UCSD-AML1 (cell line): ENCODE results near the gene RAPGEF5.

Experiments
- DNase-seq: peaks from one replicate; lab custom pipeline; 2025; ENCODE audit not compliant: unreplicated experiment; lab: John Stamatoyannopoulos, UW

Gene RAPGEF5

DNA sequence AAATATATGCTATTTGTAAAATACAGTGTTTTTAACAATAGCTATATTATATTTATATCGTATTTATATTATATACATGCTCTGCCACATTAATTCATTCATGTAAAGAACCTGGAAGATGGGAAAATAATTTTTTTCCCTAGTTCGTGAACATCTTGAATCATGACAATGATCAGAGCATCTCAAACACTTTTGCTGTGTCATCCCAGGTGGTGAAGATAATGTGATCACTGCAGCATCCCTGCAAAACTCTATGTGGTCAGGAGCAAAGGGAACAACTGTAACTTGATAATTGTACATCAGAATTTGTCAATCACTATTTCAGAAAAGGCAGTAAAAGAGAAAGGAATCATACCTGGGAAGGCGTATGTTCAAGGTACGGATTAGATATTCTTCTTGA is 39.3 kb downstream of the RAPGEF5 start:
- no peak for DNase-seq

DNA sequence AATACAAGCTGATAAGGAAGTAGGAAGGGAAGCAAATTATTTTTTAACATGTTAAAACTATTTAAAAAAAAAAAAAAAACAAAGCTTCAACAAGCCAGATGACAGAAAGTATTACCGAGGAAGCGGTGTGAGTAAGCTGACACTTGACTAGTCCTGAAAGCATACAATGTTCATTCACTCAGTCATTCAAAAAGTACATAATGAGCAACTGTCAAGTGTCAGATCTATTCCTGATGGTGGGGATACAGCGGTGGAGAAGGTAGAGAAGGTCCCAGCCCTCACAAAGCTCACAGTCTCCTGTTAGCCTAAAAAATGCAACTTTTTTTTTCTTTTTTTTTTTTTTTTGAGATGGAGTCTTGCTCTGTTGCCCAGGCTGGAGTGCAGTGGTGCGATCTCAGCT is 40.0 kb downstream of the RAPGEF5 start:
- no peak for DNase-seq

DNA sequence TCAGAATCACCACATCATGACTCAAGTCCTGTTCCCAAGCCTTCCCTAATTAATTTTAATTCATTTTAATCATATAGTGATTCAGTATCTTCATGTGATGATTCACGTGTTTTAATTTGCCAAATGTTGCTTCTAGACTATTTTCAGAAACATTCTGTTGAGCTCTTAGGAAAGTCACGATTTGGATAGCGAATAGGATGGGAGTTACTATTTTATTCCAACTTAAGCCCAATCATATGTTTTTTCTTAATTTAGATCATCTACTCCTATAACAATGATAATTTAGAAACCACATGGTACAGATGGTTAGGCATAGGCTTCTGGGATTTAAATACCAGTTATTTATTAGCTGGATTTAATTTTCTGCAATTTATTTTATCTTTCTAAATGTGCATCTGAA is 49.1 kb downstream of the RAPGEF5 start:
- DNase-seq: no peak

DNA sequence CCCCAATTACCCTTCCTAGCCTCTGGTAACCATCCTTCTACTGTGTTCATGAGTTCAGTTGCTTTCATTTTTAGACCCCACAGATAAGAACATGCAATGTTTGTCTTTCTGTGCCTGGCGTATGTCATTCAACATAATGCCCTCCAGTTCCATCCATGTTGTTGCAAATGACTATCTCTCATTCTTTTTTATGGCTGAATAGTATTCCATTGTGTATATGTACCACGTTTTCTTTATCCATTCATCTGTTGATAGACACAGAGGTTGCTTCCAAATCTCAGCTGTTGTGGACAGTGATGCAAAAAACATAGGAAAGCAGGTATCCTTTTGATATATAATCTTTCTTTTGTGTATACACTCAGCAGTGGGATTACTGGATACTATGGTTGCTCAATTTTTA is 51.2 kb downstream of the RAPGEF5 start:
- DNase-seq: no peak

DNA sequence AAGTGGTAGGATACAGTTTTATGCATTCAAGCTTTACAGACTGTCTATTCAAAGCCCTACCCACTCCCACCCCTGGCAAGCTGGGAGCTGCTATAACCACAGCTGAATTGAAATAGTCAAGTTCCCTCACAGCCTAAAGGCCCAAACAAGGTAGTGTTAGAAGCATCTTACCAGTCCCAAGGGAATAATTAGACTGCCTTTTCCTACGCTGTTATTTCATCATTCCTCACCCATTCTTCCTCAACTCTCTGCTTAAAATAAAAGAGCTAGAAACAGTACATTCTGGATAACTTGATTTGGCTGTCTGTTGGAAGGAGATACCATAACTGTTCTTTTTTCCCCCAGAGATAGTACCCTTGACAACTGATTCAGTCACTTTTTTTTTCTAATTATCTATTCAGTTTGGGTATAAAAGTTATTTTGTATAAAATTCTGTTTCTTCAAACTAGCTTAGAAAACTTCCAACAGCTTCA is 54.0 kb downstream of the RAPGEF5 start:
- no peak for DNase-seq

DNA sequence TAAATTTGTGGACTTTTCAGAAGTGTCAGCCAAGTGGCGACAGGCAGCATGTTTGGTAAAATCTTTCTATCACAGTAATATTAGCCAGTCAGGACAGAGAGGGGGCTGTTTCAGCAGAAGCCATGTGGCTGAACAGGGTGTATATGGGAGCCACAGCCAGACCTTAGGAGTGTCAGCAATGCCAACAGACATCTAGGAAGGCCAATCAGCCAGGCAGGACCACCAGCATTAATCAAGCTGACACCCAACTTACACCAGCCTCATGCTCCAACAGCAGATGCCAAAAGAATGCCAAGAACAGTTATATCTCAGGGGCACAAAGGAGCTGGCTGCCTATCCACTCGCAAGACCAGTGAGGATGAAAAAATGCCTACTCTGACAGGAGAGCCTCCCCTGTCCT is 54.8 kb downstream of the RAPGEF5 start:
- DNase-seq: no peak

DNA sequence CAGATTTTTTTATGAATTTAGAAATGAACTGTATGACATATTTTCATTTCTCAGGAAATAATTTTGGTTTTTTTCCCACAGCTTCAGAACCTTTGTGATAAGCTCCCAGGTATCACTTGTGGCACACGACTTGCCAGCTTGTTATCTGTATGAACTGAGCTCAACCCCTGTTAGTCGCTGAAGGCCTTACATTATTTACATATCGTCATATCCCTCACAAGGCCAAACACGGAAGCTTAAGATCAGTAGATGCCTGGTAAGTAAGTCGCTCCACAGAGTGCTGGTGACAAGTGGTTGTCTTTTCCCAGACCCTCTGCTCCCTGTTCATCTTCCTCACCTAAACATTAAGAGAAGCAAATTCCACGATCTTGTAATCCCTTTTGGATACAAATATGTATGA is 55.2 kb downstream of the RAPGEF5 start:
- DNase-seq: no peak

DNA sequence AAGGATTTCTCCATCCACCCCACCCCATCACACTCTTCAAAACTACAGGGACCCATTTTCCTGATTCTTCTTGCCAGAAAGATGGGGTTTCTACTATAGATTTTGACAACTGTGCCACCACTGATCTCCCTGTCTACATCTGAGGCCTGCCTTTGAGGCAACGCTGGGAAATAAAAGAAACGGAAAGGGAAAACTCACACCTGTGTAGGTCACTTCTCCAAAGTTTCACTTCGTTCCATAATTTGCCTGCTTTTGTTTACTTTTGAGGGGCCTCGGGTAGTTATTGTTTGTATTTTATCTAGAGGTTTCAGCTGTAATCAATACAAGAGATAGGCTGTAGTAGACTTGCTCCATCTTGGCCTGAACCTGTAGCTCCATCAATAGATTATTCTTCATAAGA is 56.1 kb downstream of the RAPGEF5 start:
- no peak for DNase-seq

DNA sequence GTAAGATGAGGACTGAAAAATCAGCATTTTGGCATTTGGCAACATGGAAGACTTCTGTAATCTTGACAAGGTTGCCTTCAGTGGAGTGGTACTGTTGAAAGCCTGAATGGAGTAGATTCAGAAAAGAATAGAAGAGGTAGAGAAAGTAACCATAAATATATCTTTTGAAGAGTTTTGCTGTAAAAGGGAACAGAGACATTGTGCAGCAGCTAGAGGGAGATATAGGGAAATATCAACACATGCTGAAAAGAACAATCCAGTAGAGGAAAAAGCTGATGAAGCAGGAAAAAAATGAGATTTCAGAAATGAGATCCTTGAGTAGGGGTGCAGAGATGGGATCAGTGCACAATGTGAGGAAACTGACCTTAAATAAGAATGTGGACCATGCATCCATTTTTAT is 60.0 kb downstream of the RAPGEF5 start:
- DNase-seq: no peak

DNA sequence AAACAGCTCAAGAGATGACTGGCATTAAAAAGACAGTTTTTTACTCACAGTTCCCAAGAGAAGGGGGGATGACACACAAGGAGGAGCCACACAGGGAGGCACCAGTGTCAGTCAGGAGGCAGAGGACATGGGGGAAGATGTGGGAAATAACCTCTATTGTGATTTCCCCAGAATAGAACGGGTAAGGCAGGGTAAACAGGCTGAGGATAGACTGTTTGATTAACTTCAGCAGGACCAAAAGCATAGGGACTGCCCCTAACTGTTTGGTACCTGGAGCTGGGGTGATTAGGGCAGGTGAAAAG is 60.7 kb downstream of the RAPGEF5 start:
- DNase-seq: no peak

DNA sequence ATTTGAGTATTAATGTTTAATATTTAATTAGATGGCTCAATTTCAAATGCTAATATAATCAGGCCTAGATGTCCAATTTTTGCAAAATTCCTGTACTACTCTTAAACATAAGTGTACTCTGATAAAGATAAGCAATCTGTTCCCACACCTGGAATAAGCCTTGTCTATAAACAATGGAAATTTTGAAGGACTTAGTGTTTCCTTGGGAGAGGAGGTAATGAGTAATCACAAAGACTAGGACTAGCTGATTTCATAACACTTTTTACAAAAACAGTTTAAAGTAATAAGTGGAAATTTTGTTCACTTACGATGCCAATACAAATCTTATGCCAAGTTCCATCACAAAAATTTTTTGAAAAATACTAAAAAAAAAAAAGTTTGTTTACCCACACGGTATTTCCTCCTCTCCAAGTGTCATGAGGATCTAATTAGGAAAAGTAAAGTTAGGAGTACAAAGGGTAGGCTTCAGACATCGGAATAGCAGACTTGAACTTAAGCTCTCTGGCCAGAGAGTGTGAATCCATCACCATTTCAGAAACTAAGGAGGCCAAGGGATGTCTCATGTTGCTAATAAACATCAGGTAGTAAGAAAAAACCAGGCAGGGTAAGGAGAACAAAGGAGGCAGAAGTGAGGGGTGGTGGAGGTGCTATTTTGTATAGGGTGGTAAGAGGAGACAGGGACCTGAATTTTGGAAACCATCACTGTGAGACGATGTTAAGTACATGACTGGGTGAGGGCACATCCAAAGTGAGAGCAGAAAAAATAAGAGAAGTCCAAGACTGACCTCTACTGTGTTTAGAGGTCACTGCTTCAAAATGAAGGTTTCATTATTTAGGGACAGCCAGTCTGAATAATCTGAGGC is 61.3 kb downstream of the RAPGEF5 start:
- DNase-seq: no peak

DNA sequence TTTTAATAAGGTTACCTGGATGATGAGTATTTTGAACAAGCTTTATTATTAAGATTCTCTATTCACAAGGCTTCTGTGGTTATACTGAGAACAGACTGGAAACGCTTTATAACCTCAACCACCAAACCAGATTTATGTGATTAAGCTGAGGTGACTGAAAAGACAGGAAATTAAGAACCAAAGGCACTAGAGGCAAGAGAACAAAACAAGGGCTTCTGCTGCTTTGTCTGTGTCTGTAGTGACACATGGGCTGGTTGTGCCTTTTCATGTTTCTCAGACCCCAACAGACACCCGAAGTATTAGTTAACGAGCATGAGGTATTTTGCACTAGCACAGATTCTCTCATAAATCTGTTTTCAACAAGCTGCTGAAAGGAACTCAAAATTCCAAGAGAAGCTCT is 64.4 kb downstream of the RAPGEF5 start:
- DNase-seq: no peak

DNA sequence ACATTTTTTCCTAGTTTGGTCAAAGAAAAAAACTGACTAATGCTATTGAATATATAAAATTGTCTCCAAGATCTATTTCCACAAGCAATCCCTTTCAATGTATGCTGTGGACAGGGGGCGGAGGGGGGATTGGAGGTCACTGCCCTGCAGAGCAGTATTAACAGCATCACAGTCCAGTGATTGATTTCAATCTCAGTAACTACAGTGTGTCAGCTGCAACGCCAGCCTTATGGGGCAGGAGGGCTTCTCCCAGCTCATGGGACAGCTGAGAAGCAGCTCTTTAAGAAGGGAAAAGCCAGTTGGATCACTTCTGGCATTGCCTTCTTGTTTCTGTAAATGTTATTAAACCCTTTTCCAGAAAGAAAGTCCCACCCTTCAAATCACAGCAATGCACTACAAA is 65.0 kb downstream of the RAPGEF5 start:
- no peak for DNase-seq

DNA sequence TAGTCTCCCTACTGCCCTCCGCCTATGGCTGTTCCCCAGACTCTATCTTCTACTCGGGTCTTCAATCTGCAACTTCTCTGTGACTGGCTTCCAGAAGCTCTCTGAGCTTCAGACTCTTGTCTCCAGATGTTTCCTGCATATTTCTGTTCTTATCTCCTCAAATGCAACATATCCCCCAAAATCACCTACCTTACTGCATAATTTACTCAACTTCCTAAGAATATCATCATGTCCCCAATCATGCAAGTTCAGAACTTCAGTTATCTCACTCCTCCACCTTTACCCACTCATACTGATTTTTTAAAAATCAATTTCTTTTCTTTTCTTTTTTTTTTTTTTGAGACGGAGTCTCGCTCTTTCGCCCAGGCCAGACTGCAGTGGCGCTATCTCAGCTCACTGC is 68.8 kb downstream of the RAPGEF5 start:
- DNase-seq: no peak

DNA sequence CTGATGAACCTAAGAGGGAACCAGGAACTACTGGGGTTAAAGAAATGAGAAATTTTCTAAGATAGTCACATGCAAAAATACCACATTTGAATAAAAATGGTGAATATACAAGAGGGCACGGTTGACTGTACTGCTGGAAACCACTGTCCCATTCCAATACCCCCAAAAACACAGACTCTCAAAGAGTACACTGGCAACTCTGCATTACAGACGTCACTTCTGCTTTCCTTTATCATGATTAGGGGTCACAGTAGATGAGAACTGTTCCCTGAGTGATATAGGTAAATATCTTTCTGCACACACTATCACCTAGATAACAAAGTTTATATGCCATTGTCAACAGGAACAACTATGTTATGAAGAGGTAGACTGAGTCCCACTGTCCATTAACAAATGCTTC is 69.5 kb downstream of the RAPGEF5 start:
- DNase-seq: no peak

DNA sequence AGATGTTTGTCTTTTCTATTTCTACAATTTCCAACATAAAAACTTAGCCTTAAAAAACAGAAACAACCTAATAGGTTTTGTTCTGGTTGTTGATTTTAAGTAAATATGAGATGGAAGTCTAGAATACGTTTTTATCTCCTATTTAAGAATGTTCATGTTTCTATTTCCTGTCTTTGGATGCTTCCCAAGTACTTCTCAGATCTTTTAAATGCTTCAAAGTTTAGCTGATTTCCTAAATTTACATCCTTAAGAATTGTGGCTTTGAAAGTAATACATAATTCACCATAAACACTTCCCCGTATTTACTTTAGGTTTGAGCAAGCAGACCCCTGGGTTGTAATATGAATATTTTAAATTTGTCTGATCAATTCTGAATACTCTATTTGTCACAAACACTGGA is 70.5 kb downstream of the RAPGEF5 start:
- DNase-seq: no peak

DNA sequence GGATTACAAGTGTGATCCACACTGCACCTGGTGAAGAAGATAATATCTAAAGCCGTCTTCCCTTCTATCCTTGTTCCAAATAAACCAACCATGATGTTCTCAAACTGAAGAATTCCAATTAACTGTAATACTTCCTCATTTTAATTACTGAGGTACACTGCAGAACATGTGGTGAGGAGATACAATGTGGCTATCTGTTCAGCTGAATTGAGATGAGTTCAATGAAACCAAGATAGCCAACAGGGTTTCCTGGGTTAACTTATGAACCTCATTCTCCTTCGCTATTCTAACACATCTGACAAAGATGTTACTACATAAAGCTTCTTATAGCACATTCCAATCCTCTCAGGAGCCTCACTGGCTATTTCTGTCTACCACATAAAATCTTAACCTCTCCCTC is 75.5 kb downstream of the RAPGEF5 start:
- DNase-seq: no peak

DNA sequence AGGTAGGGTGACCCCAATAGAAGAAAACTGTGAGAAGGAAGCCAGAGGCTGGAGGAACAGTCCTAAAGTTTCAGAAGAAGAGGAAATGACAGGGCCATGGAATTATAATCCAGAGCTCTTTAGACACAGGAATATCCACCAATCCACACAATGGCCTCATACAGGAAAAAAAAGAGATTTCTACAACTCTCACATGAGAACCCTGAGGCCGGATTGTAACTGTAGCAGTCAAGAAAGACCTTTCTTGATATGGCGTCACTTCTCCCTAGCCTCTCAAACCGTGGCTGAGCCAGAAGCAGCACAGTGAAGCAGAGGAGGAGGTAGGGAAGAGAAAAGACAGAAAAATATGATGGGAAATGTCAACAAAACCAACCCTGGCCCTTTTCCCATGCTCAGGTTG is 76.9 kb downstream of the RAPGEF5 start:
- no peak for DNase-seq

DNA sequence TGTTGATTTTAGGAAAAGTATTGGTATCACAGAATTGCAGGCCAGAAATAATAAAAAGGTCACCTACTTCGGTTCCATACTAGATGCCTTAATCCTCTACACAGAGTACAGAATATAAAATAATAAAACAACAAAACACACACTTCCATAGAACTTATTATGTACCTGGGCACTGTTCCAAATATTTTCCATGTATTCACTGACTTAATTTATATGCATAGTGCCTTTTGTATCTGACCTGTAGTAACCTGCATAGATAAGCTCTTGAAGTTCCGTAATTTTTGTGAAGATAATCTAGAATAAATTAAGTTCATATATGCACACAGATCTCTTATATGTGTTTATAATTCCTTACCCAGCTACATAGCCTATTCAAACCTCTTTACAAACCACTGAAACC is 78.3 kb downstream of the RAPGEF5 start:
- DNase-seq: no peak

DNA sequence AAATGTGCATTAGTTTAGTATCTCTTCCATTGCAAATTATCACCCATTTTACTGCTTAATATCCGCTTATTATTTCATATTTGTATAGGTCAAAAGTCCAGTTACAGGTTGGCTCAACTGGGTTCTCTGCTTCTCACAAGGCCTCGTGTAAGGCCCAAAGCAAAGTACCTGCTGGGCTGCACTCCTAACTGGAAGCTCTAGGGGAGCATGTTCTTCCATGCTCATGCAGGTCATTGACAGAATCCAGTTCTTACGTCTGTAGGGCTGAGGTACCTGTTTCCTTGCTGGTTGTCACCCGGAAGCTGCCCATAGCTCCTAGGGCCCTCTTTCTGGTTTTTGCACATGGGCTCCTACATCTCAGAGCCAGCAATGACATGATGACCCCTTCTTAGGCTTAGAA is 79.6 kb downstream of the RAPGEF5 start:
- no peak for DNase-seq

DNA sequence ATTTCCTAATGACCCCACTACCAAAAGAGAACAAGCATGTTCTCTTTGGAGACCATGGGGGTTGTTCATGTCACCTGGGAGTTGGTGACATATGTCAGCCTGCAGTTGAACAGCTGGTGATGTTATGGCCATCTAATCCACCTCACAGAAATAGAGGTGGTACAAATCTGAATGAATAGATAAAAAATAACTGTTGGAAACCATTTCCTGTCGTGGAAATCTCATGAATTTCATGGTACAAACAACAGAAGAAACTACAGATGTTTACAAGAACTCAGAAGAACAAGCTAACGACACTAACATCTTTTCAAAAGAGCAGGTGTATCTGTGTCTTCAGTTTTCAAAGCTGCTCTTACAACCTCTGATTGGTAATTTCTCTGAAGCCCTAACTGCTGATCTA is 81.3 kb downstream of the RAPGEF5 start:
- no peak for DNase-seq

DNA sequence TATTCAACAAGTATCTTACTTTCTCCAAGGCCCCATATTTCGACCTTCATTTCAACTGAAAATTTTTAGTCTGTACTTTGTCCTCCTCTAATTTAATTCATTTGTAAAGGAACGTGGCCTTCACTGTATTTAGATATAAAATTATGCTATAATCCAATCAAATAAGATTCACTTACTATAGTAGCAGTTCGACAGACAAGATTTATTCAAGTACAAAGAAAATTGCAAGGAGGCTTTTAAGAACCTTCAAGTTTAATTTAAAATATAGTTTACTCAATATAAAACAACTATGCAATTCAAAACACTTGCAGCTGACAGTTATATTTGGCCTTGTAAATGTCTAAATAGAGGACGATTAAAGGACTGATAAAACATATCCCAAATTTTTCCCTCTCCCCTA is 85.6 kb downstream of the RAPGEF5 start:
- no peak for DNase-seq

DNA sequence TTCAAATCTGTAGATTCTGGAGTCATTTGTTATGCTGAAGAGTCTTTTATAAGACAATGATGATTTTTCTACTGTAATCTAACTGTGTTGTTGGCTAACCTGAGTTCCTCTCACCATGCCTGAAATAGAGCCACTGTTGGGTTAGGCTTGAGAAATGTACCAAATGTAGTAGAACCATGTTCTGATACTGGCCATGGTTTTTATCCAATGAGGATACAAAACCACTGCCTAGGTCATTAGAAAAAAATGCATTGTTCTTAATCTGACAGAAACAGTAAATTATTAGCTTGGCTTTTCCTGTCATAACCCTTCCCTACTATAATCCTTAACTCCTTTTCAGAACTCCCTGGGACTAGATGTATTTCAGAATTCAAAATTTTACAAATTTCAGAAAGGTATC is 86.6 kb downstream of the RAPGEF5 start:
- DNase-seq: no peak
